Brain pericyte (primary cell): ENCODE measurements around the gene ESRRA.

ENCODE experiments used
- DNase-seq: peaks from one replicate; pipeline ENCODE4 v3.0.0-alpha.2; 2012; ENCODE audit warnings: low read depth, low spot score

ESRRA gene

GRCh38 chr11:64275031-64275800, 30.1 kb upstream of the ESRRA start:
- DNase-seq, result no peak

- no peak for DNase-seq
Observed at GRCh38 chr11:64275841-64276240, 29.5 kb upstream of the ESRRA start.

GRCh38 chr11:64276653-64277431, 28.5 kb upstream of the ESRRA start:
- DNase-seq, result no peak

GRCh38 chr11:64278576-64279190, 26.6 kb upstream of the ESRRA start:
- no peak for DNase-seq

DNA sequence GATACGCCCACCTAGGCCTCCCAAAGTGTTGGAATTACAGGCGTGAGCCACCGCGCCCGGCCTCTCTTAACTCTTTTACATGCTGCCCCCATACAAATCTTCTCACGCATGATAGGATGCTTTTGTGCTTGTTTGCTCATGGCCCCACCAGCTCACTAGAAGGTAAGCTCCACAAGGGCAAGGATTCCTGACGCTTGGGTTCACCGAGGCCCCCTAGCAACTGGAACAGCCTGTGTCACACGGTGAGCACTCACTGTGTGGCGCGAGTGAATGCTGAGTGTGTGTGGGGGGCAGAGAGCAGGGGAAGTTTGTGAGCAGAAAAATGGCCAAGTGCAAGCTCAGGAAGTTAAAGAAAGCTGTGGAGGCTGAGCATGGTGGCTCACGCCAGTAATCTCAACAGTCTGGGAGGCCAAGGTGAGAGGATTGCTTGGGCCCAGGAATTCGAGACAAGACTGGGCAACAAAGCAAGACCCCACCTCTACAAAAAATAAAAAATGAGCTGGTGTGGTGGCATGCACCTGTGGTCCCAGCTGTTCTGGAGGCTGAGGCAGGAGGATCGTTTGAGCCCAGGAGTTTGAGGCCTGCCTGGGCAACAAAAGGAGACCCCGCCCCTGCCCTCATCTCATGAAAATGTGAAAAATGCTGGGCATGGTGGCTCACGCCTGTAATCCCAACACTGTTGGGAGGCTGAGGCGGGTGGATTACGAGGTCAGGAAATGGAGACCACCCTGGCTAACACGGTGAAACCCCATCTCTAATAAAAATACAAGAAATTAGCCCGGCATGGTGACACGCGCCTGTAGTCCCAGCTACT, 23.2 kb upstream of the ESRRA start:
- no peak for DNase-seq

DNA sequence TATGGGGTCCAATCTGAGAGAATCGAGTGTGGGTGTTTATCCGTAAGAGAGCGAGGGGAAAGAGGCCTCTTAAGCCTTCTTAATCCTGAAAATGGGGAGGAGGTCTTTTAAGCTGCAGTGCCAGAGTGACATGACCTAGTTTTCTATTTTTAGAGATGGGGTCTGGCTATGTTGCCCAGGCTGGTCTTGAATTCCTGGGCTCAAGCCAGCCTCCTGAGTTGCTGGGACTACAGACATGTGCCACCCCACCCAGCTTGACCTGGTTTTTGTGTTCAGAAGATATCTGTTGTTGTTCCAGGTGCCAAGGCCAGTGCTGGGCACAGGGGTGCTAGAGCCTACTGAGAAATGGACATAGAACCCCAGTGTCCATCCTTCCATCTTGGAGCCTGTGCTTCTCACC, 22.2 kb upstream of the ESRRA start:
- DNase-seq, result no peak

DNA sequence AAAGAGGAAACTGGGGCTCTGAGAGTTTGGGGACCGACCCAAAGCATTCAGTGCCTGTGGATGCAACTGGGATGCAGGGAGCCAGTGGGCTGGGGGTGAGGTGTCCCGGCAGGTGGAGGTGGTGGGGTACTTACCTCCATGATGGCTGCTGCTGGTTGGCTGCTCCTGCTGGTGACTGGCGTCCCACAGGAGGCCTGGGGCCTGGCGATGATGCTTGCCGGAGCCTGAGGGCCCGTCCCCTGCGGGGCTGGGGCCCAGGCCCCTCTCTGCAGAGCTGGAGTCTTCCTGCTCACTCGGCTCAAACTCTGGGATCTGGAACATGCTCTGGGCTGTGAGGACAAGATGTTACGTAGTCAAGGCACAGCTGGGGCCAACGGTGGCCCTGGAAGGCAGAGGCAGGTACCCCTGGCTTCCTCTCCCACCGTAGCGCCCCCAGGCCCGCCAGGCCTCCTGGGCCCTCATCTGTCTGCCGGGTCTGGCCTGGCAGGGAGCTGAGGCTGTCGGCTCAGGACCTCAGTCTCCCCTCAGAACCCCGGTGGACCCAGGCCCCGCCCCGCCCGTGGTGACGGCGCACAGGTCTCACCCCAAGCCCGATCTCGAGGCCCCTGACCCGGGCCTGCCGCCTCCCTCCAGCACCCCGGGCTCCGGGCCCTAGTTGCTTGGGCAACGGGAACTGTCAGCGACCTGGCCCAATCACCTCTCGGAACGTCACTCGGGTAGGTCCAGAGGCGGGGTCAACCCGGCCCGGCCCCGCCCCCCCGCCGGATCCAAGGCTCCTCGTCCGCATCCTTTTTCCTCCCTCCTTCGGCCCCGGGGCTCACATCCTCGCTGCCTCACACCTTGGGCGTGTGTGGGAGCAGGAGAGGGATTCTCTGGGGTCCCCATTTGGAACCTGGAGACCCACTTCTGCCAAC, 21.0 kb upstream of the ESRRA start, which contains the start of gene BAD:
Gene BAD (minus strand): TSS at position 618 of the 914 bp plus-strand sequence. CDS start 297 bp downstream, at position 321.
- peak; percentile 65 for DNase-seq

DNA sequence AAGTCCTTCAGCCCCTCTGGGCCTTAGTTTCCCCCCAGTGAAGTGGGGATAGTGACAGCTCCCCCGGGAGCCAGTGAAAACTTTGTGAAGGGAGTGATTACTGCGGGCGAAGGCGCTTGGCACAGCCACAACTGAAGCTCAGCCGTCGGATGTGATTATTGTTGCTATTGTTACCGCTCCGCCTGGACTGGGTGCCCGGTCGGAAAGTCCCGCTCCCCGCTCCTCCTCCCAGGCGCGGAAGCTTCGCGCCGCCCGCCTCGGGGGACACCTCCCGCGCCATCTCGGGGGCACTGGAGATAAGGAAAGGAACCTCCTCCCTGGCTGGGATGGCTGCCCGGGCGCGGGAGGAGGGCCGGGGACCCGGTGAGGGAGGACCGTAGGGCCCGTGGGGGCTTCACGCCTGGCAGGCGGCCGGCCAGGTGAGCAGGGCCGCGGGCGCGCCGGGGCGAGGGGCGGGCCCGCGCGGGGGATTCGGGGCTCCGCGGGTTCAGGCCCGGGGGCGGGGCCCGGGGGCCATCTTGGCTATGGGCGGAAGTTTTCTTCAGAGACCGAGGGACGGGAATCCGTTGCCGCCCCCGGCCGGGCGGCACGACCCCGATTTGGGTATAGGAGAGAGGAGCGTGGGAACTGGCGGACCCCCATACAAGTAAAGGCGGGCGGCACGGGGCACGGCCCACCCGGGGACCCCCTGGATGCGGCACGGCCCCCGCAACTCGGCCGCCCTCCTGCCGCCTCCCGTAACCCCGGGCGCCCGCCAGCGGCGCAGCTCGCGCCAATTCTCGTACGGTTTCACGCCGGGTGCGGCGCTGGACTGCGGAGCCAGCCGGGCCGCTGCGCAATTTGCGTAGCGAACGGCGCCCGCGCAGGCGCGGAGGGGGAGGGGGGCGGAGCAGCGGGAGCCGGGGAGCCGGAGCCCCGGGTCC, 20.1 kb upstream of the ESRRA start, which contains the start of gene GPR137:
Gene GPR137 (plus strand): TSS at position 887 of the 923 bp plus-strand sequence. CDS start 677 bp downstream, outside the sequence.
- no peak for DNase-seq

GRCh38 chr11:64285885-64286800, 19.2 kb upstream of the ESRRA start:
- DNase-seq, result no peak

- DNase-seq, result no peak
Observed at GRCh38 chr11:64286801-64287159, 18.5 kb upstream of the ESRRA start.

DNA sequence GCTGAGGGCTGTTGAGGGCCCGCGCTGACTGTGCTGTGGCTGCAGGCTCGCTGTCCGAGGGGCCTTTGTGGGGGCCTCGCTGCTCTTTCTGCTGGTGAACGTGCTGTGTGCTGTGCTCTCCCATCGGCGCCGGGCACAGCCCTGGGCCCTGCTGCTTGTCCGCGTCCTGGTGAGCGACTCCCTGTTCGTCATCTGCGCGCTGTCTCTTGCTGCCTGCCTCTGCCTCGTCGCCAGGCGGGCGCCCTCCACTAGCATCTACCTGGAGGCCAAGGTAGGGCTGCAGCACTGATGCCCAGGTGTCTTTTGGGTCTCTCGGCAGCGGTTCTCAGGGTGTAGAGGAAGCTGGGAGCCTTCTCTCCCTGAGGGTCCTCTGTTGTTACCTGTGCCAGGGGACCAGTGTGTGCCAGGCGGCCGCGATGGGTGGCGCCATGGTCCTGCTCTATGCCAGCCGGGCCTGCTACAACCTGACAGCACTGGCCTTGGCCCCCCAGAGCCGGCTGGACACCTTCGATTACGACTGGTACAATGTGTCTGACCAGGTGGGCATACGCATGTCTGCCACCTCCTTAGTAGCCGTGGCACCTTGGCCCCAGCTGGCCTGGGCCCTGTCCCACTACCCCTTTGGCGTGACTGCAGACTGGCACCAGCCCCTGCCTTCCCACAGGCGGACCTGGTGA, 17.5 kb upstream of the ESRRA start:
- DNase-seq, result no peak

GRCh38 chr11:64288353-64288750, 17.0 kb upstream of the ESRRA start:
- no peak for DNase-seq

DNA sequence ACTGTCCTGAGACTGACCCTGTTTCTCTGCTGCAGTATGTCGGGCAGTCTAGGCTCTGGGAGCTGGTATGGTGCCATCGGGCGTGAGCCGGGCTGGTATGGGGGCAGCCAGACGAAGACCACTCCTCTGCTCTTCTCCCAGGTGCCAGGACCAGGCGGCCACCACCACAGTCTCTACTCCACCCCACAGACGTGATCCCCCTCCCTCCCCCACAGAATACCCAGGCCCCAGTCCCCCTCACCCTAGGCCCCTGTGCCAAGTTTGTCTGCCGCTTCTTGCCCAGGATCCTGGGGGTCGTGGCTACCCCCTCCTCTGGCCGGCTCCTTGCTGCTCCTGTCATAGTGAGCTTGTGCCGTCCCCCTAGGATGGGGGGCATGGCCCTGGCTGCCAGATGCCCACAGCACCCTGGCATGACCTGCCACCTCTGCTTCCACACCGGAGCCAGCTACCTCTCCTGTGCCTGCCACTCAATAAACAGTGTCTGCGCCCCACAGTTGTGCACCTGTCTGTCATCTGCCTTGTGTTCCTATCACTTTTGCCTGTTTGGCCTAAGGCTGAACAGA, 16.2 kb upstream of the ESRRA start:
- no peak for DNase-seq

- no peak for DNase-seq
Observed at GRCh38 chr11:64290352-64291261, 14.7 kb upstream of the ESRRA start.

GRCh38 chr11:64291262-64291751, 14.0 kb upstream of the ESRRA start, which contains the start of gene KCNK4:
Gene KCNK4 (plus strand): TSS chr11:64291302. CDS start chr11:64293019, 1,717 bp downstream.
- no peak for DNase-seq
